Duodenal mucosa (tissue), 2 donors: ENCODE measurements around the gene PHLDB1.

Experiments used
- H3K27ac ChIP-seq: one replicate; pipeline ENCODE4 v1.7.0; 2013; ENCODE audit warnings: low read depth, low read length
- H3K27me3 ChIP-seq, 2 donors: one replicate each; pipeline ENCODE4 v1.7.0; 2013; ENCODE audit warnings: low read length in 2 of 2, control low read depth in 1 of 2; ENCODE audit not compliant: insufficient read depth in 2 of 2, control insufficient read depth in 1 of 2
- H3K36me3 ChIP-seq, 2 donors: one replicate each; pipeline ENCODE4 v1.7.0; 2013; ENCODE audit warnings: low read length in 2 of 2, control low read depth in 1 of 2; ENCODE audit not compliant: insufficient read depth in 2 of 2, control insufficient read depth in 1 of 2
- H3K4me1 ChIP-seq, 2 donors: one replicate each; pipeline ENCODE4 v1.7.0; 2013; ENCODE audit warnings: low read length in 2 of 2, control low read depth in 1 of 2; ENCODE audit not compliant: insufficient read depth in 2 of 2, control insufficient read depth in 1 of 2
- H3K4me3 ChIP-seq, 2 donors: one replicate each; pipeline ENCODE4 v1.7.0; 2013; ENCODE audit warnings: low read length in 2 of 2, low read depth in 1 of 2
- H3K9ac ChIP-seq, 2 donors: one replicate each; pipeline ENCODE4 v1.7.0; 2013; ENCODE audit warnings: low read length in 2 of 2, low read depth in 1 of 2
- H3K9me3 ChIP-seq, 2 donors: one replicate each; pipeline ENCODE4 v1.7.0; 2013; ENCODE audit warnings: low read length in 2 of 2, control low read depth in 1 of 2; ENCODE audit not compliant: control insufficient read depth in 1 of 2

Gene PHLDB1

DNA sequence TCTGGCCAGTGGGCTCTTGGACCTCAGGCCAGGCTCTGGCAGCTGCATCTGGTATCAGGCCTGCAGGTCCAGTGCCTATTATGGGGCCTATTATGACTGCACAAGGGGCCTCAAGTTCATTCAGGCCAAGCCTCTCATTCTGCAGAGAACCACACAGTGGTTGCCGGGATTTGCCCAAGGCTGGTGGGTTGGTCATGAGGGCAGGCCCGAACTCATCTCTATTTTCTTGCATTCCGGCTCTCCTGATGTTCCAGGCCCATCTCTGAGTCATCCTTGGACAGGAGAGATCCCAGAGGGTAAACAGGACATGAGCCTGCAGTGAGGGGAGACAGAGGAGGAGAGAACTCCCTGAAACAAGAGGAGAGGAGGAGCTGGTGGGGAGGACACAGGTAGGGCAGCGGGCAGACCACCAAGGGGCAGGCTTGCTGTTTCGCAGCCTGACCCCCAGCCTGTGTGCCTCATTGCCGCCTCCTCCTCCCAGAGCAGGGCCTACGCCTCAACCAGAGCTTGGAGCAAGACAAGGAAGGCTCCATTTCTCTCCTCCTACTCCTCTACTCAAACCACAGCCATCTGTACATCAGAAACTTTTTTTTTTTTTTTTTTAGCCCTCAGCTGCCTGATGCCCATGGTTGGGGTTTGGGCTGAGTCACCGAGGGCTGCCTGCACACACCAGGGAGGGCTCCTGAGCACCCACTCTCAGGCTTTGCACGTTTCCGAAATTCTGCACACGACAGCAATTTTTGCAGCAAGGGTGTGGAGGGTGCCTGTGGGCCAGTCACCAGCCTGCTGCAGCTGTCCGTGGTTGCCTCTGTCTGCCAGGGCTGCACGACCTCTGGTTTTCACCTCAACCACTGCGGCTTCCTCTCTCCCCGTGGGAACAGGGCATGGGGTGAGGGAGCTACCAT, 84.8 kb downstream of the PHLDB1 start:
- no peaks in the 10 kb centered on the region for H3K9me3 ChIP-seq
- no peak overlapping the region for H3K27ac ChIP-seq
- no peaks in the 10 kb centered on the region for H3K36me3 ChIP-seq
- H3K9ac ChIP-seq, result no peak overlapping the region
- peaks cover 14 to 24% of the 10 kb centered on the region in 2 donors for H3K4me1 ChIP-seq
- no peaks in the 10 kb centered on the region for H3K27me3 ChIP-seq
- no peak overlapping the region for H3K4me3 ChIP-seq

DNA sequence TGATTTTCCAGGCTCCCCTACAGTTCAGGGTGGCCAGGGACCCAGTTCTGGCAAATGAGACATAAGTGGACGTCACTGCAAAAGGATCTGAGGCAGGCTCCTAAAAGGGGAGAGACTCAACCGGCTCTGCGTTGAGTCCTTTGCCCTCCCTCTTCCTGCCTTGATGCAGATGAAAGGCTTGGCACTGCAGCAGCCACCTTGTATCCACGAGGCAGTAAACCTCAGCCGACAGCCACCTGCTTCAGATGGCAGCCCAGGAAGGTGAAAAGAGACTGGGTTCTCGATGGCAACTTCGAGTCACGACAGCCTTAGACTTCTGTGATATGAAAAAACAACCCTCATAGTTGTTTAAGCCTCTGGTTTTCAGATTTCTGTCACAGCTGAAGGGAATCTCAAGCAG, 86.8 kb downstream of the PHLDB1 start:
- Histone ChIP-seq H3K9me3 (no peaks in the 10 kb centered on the region), H3K4me1 (peaks cover 14 to 24% of the 10 kb centered on the region in 2 donors), H3K27ac (no peak overlapping the region), H3K4me3 (no peak overlapping the region), H3K36me3 (no peaks in the 10 kb centered on the region), H3K9ac (no peak overlapping the region), H3K27me3 (no peaks in the 10 kb centered on the region)

DNA sequence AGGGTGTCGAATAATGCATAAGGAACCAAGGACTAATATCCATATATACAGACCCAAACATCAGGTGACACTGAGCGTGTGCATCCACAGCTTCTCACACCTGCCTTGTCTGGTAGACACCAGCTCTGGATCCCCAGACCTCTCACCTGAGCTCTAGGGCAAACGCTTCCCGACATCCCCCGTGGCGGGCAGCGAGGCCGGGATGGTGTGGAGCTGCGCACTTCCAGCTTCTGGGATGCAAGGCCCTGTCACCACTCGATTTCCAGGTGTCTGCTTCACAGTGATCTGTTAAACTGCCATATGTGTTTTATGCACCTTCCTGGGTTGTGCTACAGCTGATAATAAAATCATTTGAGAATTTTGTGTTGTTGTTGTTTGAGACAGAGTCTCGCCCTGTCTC, 87.4 kb downstream of the PHLDB1 start:
- H3K27ac ChIP-seq, result no peak overlapping the region
- H3K9me3 ChIP-seq, result no peaks in the 10 kb centered on the region

DNA sequence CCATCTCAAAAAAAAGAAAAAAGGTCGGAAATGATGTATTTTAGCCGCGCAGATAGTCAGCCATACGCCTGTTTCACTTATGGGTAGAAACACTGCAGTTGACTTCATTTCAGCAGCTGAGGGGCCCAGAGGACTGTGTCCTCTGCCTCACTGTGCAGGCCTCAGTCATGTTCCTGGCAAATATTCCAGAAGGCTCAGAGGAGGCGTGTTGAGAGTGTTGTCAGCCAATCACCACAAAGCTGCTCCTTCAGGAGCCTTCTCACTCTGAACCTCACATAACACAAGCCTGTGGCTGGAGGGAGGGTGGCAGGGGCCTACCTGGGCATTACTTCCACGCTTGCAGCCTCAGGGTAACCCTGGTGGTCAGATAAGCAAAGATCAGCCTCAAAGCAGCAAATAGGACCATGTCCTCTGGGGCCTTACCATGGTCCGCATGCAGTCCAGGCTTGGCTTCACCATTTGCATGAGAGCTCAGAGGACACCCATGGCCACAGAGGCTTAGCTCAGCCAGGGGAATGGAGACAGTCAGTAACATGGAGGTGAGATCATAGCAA, 89.3 kb downstream of the PHLDB1 start:
- H3K9me3 ChIP-seq, result peaks cover 0 to 3% of the 10 kb centered on the region in 2 donors
- H3K4me3 ChIP-seq, result no peak overlapping the region
- no peaks in the 10 kb centered on the region for H3K27me3 ChIP-seq
- peaks cover 9 to 14% of the 10 kb centered on the region in 2 donors for H3K4me1 ChIP-seq
- no peak overlapping the region for H3K9ac ChIP-seq
- no peak overlapping the region for H3K27ac ChIP-seq
- H3K36me3 ChIP-seq, result no peaks in the 10 kb centered on the region

More for the DNA sequence above, 87.4 kb downstream of the PHLDB1 start:
- Histone ChIP-seq H3K4me1 (peaks cover 14 to 20% of the 10 kb centered on the region in 2 donors), H3K4me3 (no peak overlapping the region), H3K27me3 (no peaks in the 10 kb centered on the region), H3K36me3 (no peaks in the 10 kb centered on the region), H3K9ac (no peak overlapping the region)

DNA sequence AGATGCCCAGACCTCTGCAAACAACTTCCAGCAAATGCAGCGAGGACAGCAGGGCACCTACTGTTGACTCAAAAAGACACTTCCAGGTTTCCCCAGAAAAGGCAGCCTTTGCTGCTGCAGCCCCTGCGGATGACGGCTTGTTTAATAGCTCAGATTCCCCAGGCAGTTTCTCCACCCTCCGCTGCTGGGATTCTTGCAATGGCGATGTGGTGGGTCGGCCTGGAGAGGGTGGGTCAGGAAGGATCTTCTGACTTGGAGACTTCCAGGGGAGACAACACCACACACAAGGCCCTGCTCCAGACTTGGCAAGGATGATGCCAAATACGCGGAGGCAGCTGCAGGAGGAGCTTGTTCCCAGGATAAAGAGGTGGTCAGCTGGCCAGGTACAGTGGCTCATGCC, 89.9 kb downstream of the PHLDB1 start:
- Histone ChIP-seq H3K4me1 (peaks cover 6 to 9% of the 10 kb centered on the region in 2 donors), H3K9me3 (peaks cover 0 to 3% of the 10 kb centered on the region in 2 donors), H3K36me3 (no peaks in the 10 kb centered on the region), H3K27ac (no peak overlapping the region), H3K27me3 (no peaks in the 10 kb centered on the region), H3K4me3 (no peak overlapping the region), H3K9ac (no peak overlapping the region)

DNA sequence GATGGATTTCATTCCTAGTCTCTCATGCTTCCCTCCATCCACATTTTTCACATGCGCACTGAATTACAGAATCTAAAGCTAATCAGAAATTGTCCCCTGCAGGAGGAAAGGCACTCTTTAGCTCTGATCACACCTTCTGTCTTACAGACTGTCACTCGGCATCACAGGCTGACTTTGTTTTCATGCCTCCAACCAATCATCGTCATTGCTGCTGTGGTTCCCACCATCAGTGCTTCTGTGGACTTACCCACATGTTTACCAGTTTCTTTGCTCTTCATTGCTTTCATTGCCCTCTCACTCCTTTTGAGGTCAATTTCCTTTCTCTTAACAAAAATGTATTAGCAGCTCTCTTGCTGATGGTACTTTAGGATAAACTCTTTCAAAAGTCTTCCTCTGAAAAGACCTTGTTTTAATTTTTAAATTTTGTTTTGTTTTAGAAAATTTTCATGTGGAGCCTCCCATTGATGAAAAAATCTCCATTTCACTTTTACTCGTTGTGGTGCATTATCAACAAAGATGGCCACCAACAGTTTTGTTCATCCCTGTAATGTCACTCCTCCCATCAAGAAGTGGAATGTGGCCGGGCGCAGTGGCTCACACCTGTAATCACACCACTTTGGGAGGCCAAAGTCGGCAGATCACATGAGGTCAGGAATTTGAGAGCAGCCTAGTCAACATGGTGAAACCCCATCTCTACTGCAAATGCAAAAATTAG, 92.2 kb downstream of the PHLDB1 start:
- no peaks in the 10 kb centered on the region for H3K27me3 ChIP-seq
- no peak overlapping the region for H3K9ac ChIP-seq
- H3K4me1 ChIP-seq, result no peaks in the 10 kb centered on the region
- H3K27ac ChIP-seq, result no peak overlapping the region
- H3K9me3 ChIP-seq, result peaks cover 0 to 3% of the 10 kb centered on the region in 2 donors
- no peaks in the 10 kb centered on the region for H3K36me3 ChIP-seq
- H3K4me3 ChIP-seq, result no peak overlapping the region

DNA sequence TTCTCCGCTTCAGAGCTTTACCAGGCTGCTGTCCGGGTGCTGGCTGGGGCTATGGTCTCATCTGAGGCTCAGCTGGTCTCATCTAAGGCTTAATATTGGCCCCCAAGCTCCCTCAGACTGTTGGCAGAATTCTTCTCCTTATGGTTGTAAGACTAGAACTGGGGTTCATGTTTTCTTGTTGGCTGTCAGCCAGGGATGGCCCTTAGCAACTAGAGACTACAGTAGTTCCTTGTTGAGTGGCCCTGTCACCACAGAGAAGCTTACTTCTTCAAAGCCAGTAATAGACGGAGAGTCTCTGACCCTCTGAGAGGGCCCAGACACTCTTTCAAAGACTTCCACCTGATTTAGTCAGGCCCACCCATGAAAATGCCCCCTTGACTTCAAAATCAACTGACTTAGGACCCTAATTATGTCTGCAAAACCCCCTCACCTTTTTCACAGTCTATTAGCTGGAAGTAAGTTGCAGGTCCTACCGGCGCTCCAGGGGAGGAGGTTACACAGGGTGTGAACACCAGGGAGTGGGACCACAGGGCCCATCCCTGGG, 96.2 kb downstream of the PHLDB1 start:
- Histone ChIP-seq H3K27ac (no peak overlapping the region), H3K36me3 (no peaks in the 10 kb centered on the region), H3K9me3 (peaks cover 0 to 3% of the 10 kb centered on the region in 2 donors), H3K4me3 (no peak overlapping the region), H3K4me1 (peaks cover 0 to 6% of the 10 kb centered on the region in 2 donors), H3K27me3 (no peaks in the 10 kb centered on the region), H3K9ac (no peak overlapping the region)

DNA sequence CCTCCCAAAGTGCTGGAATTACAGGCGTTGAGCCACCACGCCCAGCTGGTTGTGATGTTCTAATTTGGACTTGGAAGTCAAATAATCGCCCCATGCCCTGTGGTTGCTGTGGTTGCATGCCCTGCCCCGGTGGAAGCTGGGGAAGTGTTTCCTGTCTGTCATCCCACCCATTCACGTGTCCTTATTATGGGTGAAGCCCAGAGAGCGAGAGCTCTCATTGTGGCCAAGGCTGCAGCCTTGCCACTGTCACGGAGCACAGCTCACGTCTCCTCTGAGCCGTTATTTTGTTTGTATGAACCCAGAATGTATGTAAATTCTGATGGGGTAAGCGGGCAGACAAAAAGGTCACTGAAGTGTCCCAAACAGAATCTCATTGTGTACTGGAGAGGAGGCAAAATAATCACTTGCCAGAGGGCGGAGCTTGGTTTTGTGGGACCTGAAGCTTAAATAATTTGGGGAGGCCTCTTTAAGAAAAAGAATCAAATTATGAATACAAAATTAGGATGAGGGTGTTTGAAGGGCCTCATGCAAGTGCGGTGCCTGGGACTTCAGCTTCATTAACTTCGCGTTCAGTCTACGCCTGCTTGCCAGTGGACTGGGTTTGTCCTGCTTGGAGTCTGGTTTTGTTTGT, 97.8 kb downstream of the PHLDB1 start:
- Histone ChIP-seq H3K4me3 (no peak overlapping the region), H3K36me3 (no peaks in the 10 kb centered on the region), H3K27me3 (no peaks in the 10 kb centered on the region), H3K27ac (no peak overlapping the region), H3K9me3 (peaks cover 0 to 3% of the 10 kb centered on the region in 2 donors), H3K9ac (no peak overlapping the region), H3K4me1 (peaks cover 0 to 6% of the 10 kb centered on the region in 2 donors)

DNA sequence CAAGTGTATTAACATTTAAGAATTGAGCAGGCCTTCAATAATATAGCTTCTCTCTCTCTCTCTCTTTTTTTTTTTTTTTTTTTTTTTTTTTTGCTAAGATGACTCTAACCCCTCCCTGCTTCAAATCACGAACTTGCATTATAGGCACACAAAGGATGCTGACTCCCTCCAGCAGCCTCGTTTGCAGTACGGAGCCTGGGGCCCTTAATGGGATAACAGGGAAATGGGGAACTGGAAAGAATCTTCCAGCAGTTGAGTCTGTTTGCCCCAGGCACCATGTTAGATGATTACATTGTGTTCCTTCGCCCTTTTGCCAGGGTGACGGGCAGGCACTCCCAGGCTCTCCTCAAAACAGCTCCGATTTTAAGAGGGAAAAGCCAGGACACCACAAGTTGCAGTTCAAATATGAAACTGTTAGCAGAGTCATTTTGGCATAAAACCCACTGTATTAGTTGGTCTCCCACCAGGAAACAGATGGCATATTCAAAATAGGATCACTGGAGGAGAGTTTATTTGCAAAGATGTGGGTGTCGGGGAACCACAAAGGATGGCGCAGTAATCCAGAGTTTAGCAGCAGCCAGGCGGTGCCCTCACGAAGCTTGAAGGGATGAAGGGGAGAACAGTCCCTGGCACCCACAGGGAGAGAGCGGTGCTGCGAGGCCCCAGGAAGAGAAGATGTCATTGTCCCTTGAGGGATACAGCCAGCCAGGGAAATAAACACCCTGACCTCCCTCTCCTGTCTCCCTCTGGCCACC, 98.6 kb downstream of the PHLDB1 start:
- no peaks in the 10 kb centered on the region for H3K36me3 ChIP-seq
- H3K4me3 ChIP-seq, result no peak overlapping the region
- H3K9me3 ChIP-seq, result no peaks in the 10 kb centered on the region
- peaks cover 0 to 6% of the 10 kb centered on the region in 2 donors for H3K4me1 ChIP-seq
- H3K9ac ChIP-seq, result no peak overlapping the region
- H3K27me3 ChIP-seq, result no peaks in the 10 kb centered on the region
- no peak overlapping the region for H3K27ac ChIP-seq
